NCI-H226 (cell line): ENCODE results near the gene PEAR1.

Source experiments
- DNase-seq: peaks from one replicate; pipeline ENCODE4 v3.0.0-alpha.2; 2015

PEAR1 gene

GRCh38 chr1:156893048-156893953 is at the start of gene PEAR1:
TSS of gene PEAR1 (plus strand) at chr1:156893718. CDS start at chr1:156903927, 10,209 bp downstream.
- DNase-seq: no peak

GRCh38 chr1:156844102-156844501 is 49.4 kb upstream of the PEAR1 start:
- DNase-seq: no peak

- no peak for DNase-seq
Observed at GRCh38 chr1:156844638-156845037, 48.9 kb upstream of the PEAR1 start.

GRCh38 chr1:156845055-156845952 is 48.2 kb upstream of the PEAR1 start:
- DNase-seq: no peak

GRCh38 chr1:156845953-156846545 is 47.5 kb upstream of the PEAR1 start:
- DNase-seq: no peak

GRCh38 chr1:156846643-156847042 is 46.9 kb upstream of the PEAR1 start:
- DNase-seq: no peak

GRCh38 chr1:156847591-156848460 is 45.7 kb upstream of the PEAR1 start:
- DNase-seq: no peak

- DNase-seq: no peak
Observed at GRCh38 chr1:156848461-156849150, 44.9 kb upstream of the PEAR1 start.

GRCh38 chr1:156849151-156849496 is 44.4 kb upstream of the PEAR1 start:
- DNase-seq: no peak

GRCh38 chr1:156851779-156852417 is 41.6 kb upstream of the PEAR1 start:
- DNase-seq: no peak

- peak; percentile 26 for DNase-seq
Observed at GRCh38 chr1:156852418-156852874, 41.1 kb upstream of the PEAR1 start.

GRCh38 chr1:156853761-156854160 is 39.8 kb upstream of the PEAR1 start:
- DNase-seq: no peak

GRCh38 chr1:156854634-156855033 is 38.9 kb upstream of the PEAR1 start:
- DNase-seq: no peak

- no peak for DNase-seq
Observed at GRCh38 chr1:156856282-156856785, 37.2 kb upstream of the PEAR1 start.

- DNase-seq: no peak
Observed at GRCh38 chr1:156857532-156857931, 36.0 kb upstream of the PEAR1 start.

- no peak for DNase-seq
Observed at GRCh38 chr1:156858555-156858956, 35.0 kb upstream of the PEAR1 start.

GRCh38 chr1:156858959-156859522 is 34.5 kb upstream of the PEAR1 start, which contains the start of gene INSRR:
TSS of gene INSRR (minus strand) at chr1:156859117. CDS start at chr1:156858621, 496 bp downstream.
- DNase-seq: no peak

- DNase-seq: no peak
Observed at GRCh38 chr1:156859523-156860112, 33.9 kb upstream of the PEAR1 start.

GRCh38 chr1:156860113-156860627 is 33.3 kb upstream of the PEAR1 start:
- peak; percentile 23 for DNase-seq
